HG02623 (cell line): ENCODE measurements around the gene CIC.
"Not testable (repeated sequence)": the region's sequence is repeated elsewhere in the genome, so short reads cannot be mapped to it uniquely, and the experiment has no call there.

Source experiments
- ATAC-seq: cut with Tn5 transposase; IDR thresholded peaks from one replicate; pipeline ENCODE4 v1.9.1; 2021; ENCODE audit warnings: moderate library complexity; ENCODE audit not compliant: unreplicated experiment

CIC gene

DNA sequence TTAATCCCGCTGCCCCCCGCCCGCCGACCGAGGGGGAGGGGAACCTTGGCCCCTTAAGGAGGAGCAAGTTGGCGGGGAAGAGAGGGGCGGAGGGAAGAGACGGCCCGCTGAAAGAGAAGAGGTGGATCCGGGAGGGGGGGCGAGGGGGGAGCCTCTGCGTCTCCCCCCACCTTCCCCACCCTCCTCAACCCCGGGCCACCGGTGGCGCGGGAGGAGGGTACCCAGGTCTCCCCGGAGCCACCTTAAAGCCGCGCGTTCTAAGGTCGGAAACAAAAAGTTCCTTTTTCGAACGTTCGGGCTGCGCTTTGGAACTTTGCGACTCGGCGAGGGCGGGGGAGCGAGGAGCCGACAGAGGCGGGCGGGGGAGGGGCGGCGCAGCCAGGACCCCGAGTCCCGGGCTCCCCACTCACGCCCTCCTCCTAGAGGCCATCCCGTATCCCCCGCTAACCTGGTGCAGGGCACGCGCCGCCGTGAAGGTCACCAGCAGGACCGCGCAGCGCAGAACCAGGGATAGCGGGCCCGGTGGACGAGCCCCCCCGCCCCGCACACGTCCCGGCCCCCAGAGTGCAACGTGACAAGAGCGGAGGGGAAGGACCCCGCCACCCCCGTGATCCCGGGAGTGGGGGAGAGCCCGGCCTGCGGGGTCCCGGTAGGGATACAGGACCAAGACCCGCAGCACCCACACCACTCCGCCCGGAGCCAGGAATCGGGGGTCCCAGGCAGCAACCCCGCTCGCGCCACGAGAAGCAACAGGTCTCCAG is 14.8 kb upstream of the CIC start:
- peak; percentile 20 for ATAC-seq

- ATAC-seq: peak; percentile 72
Observed at GRCh38 chr19:42254850-42255765, 13.9 kb upstream of the CIC start, which contains the start of gene ERF. ERF (minus strand) TSS chr19:42255128; CDS start chr19:42254999, 129 bp downstream.

GRCh38 chr19:42255766-42256745 is 13.0 kb upstream of the CIC start:
- no peak for ATAC-seq

GRCh38 chr19:42257842-42258241 is 11.2 kb upstream of the CIC start:
- not testable (repeated sequence) for ATAC-seq

- ATAC-seq: no peak
Observed at GRCh38 chr19:42261763-42262162, 7.3 kb upstream of the CIC start.

- ATAC-seq: not testable (repeated sequence)
Observed at GRCh38 chr19:42266105-42266504, 2.9 kb upstream of the CIC start.

- not testable (repeated sequence) for ATAC-seq
Observed at GRCh38 chr19:42266928-42267603, 2.0 kb upstream of the CIC start.

- no peak for ATAC-seq
Observed at GRCh38 chr19:42267644-42268141, 1.4 kb upstream of the CIC start.

DNA sequence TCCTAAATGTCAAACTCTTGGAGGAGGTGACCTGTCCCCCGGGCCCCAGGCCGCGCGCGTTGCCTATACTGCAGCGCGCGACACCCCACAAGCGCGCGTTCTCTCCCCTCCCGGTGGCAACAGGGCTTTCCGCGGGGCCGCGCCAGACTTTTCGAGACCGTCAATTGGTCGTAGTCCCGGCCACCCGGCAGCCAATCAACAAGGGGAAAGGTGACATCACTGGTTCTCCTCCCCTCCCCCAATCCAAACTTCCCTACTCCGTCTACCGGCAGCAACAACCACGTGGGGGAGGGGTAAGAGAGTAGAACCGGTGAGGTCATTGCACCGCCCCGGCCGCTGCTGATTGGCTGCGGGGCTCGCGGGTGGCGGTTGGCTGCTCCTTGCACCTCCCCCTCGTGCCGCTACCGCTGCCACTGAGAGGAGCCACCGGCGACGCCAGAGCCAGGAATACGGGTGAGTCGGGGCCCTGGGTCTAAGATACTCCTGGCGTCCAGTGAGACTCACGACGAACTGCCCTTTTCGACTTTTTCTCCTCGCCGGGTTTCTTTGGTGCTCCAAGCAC is 829 bp upstream of the CIC start:
- ATAC-seq: peak; percentile 45

- no peak for ATAC-seq
Observed at GRCh38 chr19:42269478-42270345, 660 bp downstream of the CIC start.

DNA sequence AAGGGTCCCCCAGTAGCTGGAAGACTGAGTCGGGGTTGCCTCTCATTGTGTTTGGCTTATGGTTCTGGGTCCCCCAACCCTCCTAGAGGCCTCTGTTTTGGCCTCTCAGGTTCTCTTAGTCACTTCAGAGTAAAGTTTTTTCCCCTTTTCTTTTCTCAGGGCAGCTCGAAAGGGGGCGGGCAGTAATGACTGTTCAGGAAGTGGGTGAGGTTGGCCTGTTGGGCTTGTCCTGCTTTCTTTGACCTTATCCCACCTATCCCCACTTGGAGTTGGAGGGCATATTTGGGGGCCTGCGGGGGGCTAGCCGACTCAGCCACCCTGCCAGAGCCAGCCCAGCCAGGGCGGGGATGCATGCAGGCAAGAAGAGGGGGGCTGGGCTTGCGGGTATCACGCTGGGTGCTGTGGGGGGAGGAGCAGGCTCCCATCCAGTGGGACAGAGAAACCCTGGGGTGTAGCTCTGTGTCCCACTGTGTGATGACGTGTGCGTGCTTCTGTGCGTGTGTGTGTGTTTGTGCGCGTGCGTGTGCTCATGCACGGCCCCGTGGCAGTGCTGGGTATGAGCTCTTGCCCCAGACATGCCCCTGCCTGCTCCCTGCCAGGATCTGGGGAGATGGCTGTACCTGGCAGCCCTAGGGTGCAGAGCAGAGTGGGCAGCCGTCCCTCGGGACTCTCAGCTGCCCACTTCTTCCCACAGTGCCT is 1.4 kb downstream of the CIC start:
- ATAC-seq: no peak

DNA sequence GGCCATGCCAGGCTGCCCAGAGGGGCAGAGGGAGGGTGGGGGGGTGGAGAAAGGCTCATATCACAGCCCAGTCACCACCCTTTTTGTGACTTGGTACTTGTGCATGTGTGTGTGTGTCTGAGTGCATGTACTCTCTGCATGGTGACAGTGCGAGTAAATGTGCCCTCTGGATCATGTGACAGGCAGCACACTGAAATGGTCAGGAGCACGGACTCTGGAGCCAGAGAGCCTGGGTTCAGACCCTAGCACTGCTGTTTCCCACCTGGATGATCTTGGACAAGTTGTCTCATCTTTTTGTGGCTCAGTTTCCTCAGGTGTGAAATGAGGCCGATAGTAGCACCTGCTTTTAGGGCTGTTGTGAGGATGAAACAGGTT is 2.0 kb downstream of the CIC start:
- no peak for ATAC-seq

DNA sequence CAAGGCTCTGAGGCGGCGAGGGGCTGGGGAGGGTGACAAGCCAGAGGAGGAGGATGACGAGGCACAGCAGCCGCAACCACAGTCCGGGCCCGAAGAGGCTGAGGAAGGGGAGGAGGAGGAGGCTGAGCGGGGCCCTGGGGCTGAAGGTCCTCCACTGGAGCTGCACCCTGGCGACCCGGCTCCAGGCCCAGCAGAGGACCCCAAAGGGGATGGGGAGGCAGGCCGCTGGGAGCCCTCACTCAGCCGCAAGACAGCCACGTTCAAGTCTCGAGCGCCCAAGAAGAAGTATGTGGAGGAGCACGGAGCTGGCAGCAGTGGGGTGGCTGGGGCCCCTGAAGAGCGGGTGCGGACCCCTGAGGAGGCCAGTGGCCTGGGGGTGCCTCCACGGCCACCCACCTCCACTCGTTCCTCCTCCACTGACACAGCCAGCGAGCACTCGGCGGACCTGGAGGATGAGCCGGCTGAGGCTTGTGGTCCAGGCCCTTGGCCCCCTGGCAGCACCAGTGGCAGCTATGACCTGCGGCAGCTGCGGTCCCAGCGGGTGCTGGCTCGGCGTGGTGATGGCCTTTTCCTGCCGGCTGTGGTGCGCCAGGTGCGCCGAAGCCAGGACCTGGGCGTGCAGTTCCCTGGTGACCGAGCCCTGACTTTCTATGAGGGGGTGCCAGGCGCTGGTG is 2.9 kb downstream of the CIC start:
- no peak for ATAC-seq

DNA sequence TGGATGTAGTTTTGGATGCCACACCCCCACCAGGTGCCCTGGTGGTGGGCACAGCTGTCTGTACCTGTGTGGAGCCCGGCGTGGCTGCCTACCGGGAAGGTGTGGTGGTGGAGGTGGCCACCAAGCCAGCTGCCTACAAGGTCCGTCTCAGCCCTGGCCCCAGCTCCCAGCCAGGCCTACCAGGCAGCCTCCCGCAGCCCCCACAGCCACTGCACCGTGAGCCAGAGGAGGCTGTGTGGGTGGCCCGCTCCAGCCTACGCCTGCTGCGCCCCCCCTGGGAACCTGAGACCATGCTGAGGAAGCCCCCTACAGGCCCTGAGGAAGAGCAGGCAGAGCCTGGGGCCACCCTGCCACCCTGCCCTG is 3.5 kb downstream of the CIC start:
- no peak for ATAC-seq

GRCh38 chr19:42272989-42273406 is 3.9 kb downstream of the CIC start:
- no peak for ATAC-seq

DNA sequence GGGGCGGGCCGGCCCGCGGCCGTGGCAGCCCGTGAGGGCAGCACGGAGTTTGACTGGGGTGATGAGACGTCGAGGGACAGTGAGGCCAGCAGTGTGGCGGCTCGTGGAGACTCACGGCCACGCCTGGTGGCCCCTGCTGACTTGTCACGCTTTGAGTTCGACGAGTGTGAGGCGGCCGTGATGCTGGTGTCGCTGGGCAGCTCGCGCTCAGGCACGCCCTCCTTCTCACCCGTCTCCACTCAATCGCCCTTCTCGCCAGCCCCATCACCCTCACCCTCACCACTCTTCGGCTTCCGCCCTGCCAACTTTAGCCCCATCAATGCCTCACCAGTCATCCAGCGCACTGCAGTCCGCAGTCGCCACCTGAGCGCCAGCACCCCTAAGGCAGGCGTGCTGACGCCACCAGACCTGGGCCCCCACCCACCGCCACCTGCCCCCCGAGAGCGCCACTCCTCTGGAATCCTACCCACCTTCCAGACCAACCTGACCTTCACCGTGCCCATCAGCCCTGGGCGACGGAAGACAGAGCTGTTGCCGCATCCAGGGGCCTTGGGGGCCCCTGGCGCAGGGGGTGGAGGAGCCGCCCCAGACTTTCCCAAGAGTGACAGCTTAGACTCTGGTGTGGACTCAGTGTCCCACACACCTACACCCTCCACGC is 4.5 kb downstream of the CIC start:
- ATAC-seq: no peak

GRCh38 chr19:42274065-42274682 is 5.1 kb downstream of the CIC start:
- ATAC-seq: no peak
